Measurements from ENCODE around the gene SHANK3. TPM values are rescaled to one million over a fixed set of nuclear protein-coding genes. Genes with fewer than 3 reads are reported as not detected.
A peak's percentile ranks its signal among the peaks of the same experiment; 100 is the strongest.

SHANK3 gene
- total and polyA plus RNA-seq, 7 donors, result 4.2 to 16.3 (median 9.3) TPM

GRCh38 chr22:50716290-50717024 lies 43.8 kb downstream of the SHANK3 start:
- peaks cover 0 to 4% of the 10 kb centered on the region in 2 donors for H3K36me3 ChIP-seq (ENCODE audit: insufficient read depth in 1 of 2, low read depth in 1 of 2)
- WGBS, 3 donors, result 83 to 88% (median 84%) methylated on average over 13 of the region's 13 CpGs
- intact Hi-C loops (cut with DNase I), result no loop called here
- H3K27ac ChIP-seq, result no peak overlapping the region
- no peaks in the 10 kb centered on the region for H3K4me1 ChIP-seq
- peaks cover 0 to 16% (median 0%) of the 10 kb centered on the region in 3 donors for H3K27me3 ChIP-seq (ENCODE audit: insufficient read depth in 3 of 3, low read length in 2 of 3)
- H3K9me3 ChIP-seq, result no peaks in the 10 kb centered on the region
- TF ChIP-seq CTCF (IDR thresholded peaks at IDR 0.05), result no peak
- H3K4me3 ChIP-seq, result no peak overlapping the region
- DNase-seq (no peak), ATAC-seq (no peak)

GRCh38 chr22:50717709-50718351 lies 45.2 kb downstream of the SHANK3 start:
- Histone ChIP-seq H3K36me3 (ENCODE audit: insufficient read depth in 1 of 2, low read depth in 1 of 2) (peaks cover 0 to 4% of the 10 kb centered on the region in 2 donors), H3K4me1 (no peaks in the 10 kb centered on the region), H3K27ac (no peak overlapping the region), H3K9me3 (no peaks in the 10 kb centered on the region), H3K27me3 (ENCODE audit: insufficient read depth in 3 of 3, low read length in 2 of 3) (peaks cover 0 to 24% (median 0%) of the 10 kb centered on the region in 3 donors), H3K4me3 (no peak overlapping the region)
- ATAC-seq (peak; percentile 59 to 77 (median 70)), DNase-seq (no peak)
- WGBS, 3 donors, result 42 to 57% (median 42%) methylated on average over 10 of the region's 10 CpGs
- intact Hi-C loops (cut with DNase I), result no loop called here
- peak; percentile 9 for TF ChIP-seq CTCF (IDR thresholded peaks at IDR 0.05)

GRCh38 chr22:50718352-50718709 lies 45.7 kb downstream of the SHANK3 start:
- Histone ChIP-seq H3K9me3 (no peaks in the 10 kb centered on the region), H3K4me1 (no peaks in the 10 kb centered on the region), H3K36me3 (ENCODE audit: insufficient read depth in 1 of 2, low read depth in 1 of 2) (peaks cover 0 to 4% of the 10 kb centered on the region in 2 donors), H3K27me3 (ENCODE audit: insufficient read depth in 3 of 3, low read length in 2 of 3) (peaks cover 0 to 24% (median 0%) of the 10 kb centered on the region in 3 donors), H3K27ac (no peak overlapping the region), H3K4me3 (no peak overlapping the region)
- ATAC-seq, result no peak
- 89 to 95% (median 92%) methylated on average over 10 of the region's 10 CpGs for WGBS, 3 donors
- no peak for DNase-seq
- intact Hi-C loops (cut with DNase I), result no loop called here
- no peak for TF ChIP-seq CTCF (IDR thresholded peaks at IDR 0.05)

- Histone ChIP-seq H3K9me3 (no peaks in the 10 kb centered on the region), H3K36me3 (ENCODE audit: insufficient read depth in 1 of 2, low read depth in 1 of 2) (peaks cover 0 to 4% of the 10 kb centered on the region in 2 donors), H3K4me1 (no peaks in the 10 kb centered on the region), H3K27me3 (ENCODE audit: insufficient read depth in 3 of 3, low read length in 2 of 3) (peaks cover 0 to 24% (median 0%) of the 10 kb centered on the region in 3 donors), H3K27ac (no peak overlapping the region), H3K4me3 (no peak overlapping the region)
- intact Hi-C loops (cut with DNase I), result no loop called here
- ATAC-seq, result no peak
- DNase-seq, result no peak
- no peak for TF ChIP-seq CTCF (IDR thresholded peaks at IDR 0.05)
- 40 to 51% (median 46%) methylated on average over 33 to 40 of the region's 40 CpGs for WGBS, 3 donors
These were observed 47.2 kb downstream of the SHANK3 start for GRCh38 chr22:50719814-50720300.

Measured in psoas muscle (tissue), 8 donors.